ENCODE data around the gene TRPM2. TPM values are rescaled to one million over a fixed set of nuclear protein-coding genes. Genes with fewer than 3 reads are reported as not detected.
A peak's percentile ranks its signal among the peaks of the same experiment; 100 is the strongest.

Gene TRPM2
- total and polyA plus RNA-seq, 2 of the 13 experiments (the other 11 are each of a cell fraction or from before 2014, with no cell fraction given): 0.07 to 0.20 TPM

- TF ChIP-seq ZSCAN25 (CRISPR knock-in tag; IDR thresholded peaks at IDR 0.05) (no peak), HOXA9 (CRISPR knock-in tag; IDR thresholded peaks at IDR 0.05; ENCODE audit: borderline replicate concordance) (no peak), ZFP82 (CRISPR knock-in tag; IDR thresholded peaks at IDR 0.05; ENCODE audit: borderline replicate concordance) (no peak), SP2 (CRISPR knock-in tag; IDR thresholded peaks at IDR 0.05) (no peak), ARNTL (CRISPR knock-in tag; IDR thresholded peaks at IDR 0.05) (no peak), SOX13 (IDR thresholded peaks at IDR 0.05) (no peak), SOX13 (CRISPR knock-in tag; conservative IDR thresholded peaks at IDR 0.05 in 1 of 2, IDR thresholded peaks at IDR 0.05 in 1 of 2) (no peak), MED13 (CRISPR knock-in tag; IDR thresholded peaks at IDR 0.05) (no peak), ZNF510 (CRISPR knock-in tag; IDR thresholded peaks at IDR 0.05; ENCODE audit: low read depth) (no peak), FOXA1 (IDR thresholded peaks at IDR 0.05) (no peak), FOXA1 (CRISPR knock-in tag; IDR thresholded peaks at IDR 0.05) (no peak), ZNF329 (CRISPR knock-in tag; IDR thresholded peaks at IDR 0.05; ENCODE audit: low read depth) (no peak), ATF7-NPFF (CRISPR knock-in tag; IDR thresholded peaks at IDR 0.05; ENCODE audit: low read depth) (no peak), ZNF770 (CRISPR knock-in tag; IDR thresholded peaks at IDR 0.05) (0 out of 2 replicates have a peak, but pooled peaks have one; percentile 18), TP53 (CRISPR knock-in tag; conservative IDR thresholded peaks at IDR 0.05) (no peak), FOXM1 (CRISPR knock-in tag; IDR thresholded peaks at IDR 0.05) (no peak), ZNF232 (CRISPR knock-in tag; IDR thresholded peaks at IDR 0.05; ENCODE audit: borderline replicate concordance) (no peak), ZFP90 (CRISPR knock-in tag; IDR thresholded peaks at IDR 0.05; ENCODE audit: borderline replicate concordance) (no peak), ZNF282 (IDR thresholded peaks at IDR 0.05; ENCODE audit: partially characterized antibody) (no peak), ZNF530 (CRISPR knock-in tag; IDR thresholded peaks at IDR 0.05; ENCODE audit: low read depth) (no peak), ZBTB20 (CRISPR knock-in tag; IDR thresholded peaks at IDR 0.05; ENCODE audit: borderline replicate concordance, low read depth) (no peak), RFX5 (IDR thresholded peaks at IDR 0.05; ENCODE audit: low read depth, low read length) (no peak)
- TF ChIP-seq, protein P1, sequence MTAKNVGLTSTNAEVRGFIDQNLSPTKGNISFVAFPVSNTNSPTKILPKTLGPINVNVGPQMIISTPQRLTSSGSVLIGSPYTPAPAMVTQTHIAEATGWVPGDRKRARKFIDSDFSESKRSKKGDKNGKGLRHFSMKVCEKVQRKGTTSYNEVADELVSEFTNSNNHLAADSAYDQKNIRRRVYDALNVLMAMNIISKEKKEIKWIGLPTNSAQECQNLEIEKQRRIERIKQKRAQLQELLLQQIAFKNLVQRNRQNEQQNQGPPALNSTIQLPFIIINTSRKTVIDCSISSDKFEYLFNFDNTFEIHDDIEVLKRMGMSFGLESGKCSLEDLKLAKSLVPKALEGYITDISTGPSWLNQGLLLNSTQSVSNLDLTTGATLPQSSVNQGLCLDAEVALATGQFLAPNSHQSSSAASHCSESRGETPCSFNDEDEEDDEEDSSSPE (CRISPR knock-in tag; IDR thresholded peaks at IDR 0.05): no peak
- TF ChIP-seq, protein P2, sequence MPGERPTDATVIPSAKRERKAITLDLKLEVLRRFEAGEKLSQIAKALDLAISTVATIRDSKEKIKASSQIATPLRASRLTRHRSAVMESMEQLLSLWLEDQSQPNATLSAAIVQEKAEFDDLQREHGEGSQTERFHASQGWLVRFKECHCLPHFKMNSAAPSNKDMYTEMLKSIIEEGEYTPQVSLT (CRISPR knock-in tag; IDR thresholded peaks at IDR 0.05; ENCODE audit: borderline replicate concordance, low read depth): no peak
- TF ChIP-seq, protein P3, sequence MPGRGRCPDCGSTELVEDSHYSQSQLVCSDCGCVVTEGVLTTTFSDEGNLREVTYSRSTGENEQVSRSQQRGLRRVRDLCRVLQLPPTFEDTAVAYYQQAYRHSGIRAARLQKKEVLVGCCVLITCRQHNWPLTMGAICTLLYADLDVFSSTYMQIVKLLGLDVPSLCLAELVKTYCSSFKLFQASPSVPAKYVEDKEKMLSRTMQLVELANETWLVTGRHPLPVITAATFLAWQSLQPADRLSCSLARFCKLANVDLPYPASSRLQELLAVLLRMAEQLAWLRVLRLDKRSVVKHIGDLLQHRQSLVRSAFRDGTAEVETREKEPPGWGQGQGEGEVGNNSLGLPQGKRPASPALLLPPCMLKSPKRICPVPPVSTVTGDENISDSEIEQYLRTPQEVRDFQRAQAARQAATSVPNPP (CRISPR knock-in tag; IDR thresholded peaks at IDR 0.05): no peak
- TF ChIP-seq, protein P4, sequence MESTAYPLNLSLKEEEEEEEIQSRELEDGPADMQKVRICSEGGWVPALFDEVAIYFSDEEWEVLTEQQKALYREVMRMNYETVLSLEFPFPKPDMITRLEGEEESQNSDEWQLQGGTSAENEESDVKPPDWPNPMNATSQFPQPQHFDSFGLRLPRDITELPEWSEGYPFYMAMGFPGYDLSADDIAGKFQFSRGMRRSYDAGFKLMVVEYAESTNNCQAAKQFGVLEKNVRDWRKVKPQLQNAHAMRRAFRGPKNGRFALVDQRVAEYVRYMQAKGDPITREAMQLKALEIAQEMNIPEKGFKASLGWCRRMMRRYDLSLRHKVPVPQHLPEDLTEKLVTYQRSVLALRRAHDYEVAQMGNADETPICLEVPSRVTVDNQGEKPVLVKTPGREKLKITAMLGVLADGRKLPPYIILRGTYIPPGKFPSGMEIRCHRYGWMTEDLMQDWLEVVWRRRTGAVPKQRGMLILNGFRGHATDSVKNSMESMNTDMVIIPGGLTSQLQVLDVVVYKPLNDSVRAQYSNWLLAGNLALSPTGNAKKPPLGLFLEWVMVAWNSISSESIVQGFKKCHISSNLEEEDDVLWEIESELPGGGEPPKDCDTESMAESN (CRISPR knock-in tag; conservative IDR thresholded peaks at IDR 0.05): no peak
Measured at GRCh38 chr21:44448651-44449131, 95.3 kb downstream of the TRPM2 start (continued).

All from HepG2 (cell line).